ENCODE measurements around the gene EEF2.

The EEF2 gene

DNA sequence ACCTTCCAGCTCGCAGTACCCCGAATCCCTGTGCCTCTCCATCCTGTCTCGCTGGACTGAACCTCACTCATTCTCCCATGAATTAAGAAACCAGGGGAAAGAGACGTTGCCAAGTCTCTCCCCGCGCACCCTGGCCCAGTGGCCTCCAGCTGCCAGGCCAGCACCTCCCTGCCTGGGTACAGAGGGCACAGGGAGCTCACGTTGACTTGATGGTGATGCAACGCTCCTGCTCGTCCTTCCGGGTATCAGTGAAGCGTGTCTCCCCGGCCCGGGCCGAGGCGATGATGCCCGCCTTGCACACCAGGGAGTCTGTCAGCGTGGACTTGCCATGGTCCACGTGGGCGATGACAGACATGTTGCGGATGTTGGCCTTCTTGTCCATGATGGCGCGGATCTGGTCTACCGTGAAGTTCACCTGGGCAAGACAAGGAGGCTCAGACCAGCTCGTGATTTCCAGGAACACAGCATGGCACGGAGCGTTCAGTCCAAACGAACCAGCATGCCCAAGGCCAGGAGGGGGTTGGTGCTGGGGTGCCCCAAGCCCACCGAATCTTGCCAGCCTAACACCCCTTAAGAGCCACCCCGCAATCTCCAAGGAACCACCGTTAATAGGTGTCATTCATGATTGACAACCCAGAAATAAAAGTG, 1.2 kb downstream of the EEF2 start:
- DNase-seq = no peak

DNA sequence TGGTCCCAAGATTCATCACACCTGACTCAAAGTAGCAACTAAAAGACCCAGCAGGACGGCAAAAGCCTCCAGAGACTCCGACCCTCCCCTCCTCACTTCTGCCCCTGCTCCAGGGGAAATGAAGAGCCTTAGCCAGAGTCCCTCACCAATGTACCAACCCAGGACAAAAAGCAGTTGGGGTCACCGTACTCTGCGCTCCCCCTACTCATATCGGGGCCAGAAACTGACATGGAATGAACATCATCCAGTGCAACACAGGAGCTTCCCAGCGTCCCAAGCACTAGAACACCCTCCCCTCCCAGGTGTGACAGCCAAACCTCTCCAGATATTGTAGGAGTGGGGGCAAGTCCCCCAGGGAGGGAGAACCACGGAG, 1.7 kb downstream of the EEF2 start:
- no peak for DNase-seq

DNA sequence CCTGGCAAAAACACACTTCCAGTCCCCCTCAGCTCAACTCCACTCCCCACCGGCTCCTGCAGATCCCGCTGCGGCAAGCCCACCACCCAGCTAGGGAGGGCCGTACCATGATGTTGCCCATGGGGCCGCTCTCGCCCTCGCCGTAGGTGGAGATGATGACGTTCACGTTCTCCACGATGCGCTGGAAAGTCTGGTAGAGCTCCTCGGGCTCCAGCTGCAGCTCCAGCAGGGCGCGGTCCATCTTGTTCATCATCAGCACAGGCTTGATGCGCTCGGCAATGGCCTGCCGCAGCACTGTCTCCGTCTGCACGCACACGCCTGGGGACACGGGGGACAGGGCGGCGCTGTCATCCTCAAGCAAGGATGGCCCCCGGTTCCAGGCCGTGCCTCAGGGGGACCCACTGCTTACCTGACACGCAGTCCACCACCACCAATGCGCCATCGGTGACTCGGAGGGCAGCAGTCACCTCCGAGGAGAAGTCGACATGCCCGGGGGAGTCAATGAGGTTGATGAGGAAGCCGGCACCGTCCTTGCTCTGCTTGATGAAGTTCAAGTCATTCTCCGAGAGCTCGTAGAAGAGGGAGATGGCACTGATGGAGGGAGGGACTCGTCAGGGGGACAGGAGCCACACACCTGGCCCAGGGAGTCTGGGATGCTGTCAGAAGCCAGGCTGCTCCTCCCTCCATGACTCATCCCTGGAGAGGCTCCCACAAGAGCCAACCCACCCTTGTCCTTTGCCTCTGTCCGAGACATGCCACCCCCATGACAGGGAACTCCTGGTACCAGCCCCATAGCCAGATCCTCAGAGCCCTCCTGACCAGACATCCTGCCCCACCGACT, 2.3 kb downstream of the EEF2 start:
- no peak for DNase-seq

DNA sequence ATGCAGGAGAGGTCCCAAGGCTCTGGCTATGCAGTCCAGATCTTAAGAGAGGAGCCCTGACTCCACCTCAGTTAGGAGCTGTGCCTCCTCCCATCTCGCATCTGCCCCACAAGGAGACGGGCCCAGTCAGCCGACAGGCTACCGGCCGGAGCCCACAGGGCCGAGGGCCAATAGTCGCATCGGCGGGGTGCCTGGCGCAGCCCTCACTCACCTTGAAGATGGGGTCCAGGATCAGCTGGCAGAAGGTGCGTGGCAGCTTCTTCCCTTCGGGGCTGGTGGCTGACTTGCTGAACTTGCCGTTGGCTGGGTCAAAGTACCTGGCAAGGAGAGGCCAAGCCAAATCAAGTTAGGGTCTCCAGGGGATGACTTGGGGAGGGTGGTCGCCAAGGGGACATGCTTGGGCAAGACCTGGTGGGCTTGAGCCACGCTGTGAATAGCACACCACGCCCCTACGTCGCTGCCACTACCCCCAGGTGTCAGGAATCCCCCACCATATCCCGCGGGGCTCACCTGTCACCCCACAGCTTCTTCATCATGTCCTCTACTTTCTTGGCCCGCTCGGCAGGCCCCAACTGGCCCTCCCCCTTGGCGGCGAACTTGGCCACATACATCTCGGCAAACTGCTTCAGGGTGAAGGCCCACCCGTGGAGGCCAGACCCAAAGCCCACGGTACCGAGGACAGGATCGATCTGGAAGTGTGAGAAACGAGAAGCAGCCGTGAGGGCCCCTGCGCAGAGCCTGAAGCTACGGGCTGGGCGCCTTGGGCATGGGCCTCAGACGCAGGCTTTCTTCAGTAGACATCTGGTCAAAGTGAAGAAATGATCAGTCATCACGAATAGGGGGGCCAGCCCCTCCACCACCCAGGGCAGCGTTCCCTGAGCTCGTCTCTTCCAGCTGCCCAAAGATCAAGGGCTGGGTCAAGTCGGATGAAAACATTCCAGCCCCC, 3.3 kb downstream of the EEF2 start:
- no peak for DNase-seq

DNA sequence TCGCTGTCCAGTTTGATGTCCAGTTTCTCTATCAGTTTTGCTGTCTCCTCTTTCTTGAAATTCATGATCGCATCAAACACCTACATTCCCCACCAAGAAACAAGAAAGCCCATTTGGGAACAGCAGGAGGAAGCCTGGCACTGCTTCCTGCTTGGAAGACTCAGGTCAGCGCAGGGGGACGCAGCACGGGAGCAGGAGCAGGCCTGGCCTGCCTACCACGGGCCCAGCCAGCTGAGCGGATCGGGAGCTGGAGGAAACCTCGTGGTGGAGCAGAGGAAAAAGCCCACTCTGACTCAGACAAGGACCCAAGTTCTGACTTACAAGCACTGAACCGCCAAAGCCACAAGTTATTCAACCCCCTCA, 3.9 kb downstream of the EEF2 start:
- DNase-seq = no peak

DNA sequence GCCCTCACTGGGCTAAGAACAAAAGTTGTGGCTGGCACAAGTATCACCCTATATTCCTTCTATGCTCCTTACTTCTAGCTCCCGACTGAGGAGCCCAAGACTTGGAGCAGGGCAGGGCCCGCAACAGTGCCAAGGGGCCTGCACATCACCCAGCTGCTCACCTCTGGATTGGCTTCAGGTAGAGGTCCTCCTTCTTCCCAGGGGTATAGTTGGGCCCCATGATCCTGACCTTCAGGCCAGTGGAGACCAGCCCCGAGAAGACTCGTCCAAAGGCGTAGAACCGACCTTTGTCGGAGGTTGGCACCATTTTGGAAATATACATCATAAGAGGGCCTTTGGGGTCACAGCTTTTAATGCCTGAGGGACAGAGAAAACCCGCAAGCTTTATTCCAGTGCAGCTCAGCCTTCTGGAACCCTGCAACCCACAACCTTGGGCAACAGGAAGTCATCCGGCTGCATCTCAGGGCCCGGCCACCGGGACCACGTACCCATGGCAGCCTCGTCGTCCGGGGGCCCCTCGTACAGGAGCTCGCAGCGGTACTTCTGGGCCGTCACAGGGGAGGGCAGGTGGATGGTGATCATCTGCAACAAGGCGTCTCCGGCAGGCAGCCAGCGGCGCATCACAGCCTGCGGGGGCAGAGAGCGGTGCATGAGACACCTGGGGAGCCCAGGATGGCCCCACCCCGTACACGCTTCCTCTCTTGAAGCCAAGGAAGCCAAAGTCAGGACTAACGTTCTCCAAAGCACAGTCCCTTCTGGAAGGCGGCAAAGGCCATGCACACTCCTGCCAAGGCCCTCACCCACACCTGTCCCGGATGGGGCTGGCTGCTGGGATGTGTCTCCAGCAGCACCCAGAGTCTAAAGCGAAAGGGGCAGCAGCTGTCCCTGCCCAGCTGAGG, 4.7 kb downstream of the EEF2 start:
- DNase-seq = no peak

GRCh38 chr19:3979674-3980352, 5.5 kb downstream of the EEF2 start:
- no peak for DNase-seq

GRCh38 chr19:3979289-3979673, 6.0 kb downstream of the EEF2 start:
- no peak for DNase-seq

GRCh38 chr19:3978145-3978544, 7.1 kb downstream of the EEF2 start:
- DNase-seq = no peak

- no peak for DNase-seq
These were observed 7.8 kb downstream of the EEF2 start for GRCh38 chr19:3977242-3978143.

DNA sequence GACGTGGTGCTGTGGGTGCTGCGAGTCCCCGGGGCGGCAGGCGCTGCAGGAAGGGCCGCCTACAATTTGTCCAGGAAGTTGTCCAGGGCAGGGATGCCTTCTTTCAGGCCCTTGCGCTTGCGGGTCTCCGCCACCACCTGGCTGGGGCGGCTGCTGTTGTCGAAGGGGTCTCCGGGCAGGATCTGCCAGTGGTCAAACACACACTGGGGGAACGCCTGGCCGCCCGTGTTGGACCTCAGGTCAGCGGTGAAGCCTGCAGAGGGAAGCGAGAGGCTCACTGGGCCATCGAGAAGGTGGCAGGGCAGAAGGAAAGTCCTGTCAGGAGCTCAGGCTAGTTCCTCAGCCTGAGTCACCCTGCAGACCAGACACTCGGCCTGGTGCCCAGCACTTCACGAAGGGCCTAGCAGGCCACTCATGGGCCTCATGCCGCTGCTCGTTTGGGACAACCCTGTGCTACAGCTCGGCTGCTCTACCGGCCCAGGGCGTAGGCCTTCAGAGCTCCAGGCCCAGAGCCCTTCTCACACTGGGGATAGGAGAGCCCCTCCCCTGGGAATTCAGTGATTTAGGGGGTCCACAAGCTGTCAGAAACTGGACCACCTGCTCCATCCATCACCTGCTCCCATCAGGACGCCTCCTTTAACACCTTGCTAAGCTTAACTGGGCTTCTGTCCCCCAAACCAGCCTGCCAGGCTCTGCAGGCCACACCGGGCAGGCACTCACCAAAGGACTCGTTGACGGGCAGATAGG, 8.6 kb downstream of the EEF2 start:
- DNase-seq = no peak

- DNase-seq = no peak
These were observed 9.6 kb downstream of the EEF2 start for GRCh38 chr19:3975637-3976087.

DNA sequence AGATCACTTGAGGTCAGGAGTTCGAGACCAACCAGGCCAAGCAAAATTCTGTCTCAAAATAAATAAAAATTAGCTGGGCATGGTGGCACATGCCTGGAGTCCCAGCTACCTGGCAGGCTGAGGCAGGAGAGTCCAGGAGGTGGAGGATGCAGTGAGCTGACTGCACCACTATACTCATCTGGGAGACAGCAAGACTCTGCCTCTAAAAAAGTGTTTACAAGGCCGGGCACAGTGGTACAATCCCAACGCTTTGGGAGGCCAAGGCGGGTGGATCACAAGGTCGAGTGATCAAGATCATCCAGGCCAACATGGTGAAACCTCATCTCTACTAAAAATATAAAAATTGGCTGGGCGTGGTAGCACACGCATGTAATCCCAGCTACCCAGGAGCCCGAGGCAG, 10.1 kb downstream of the EEF2 start:
- no peak for DNase-seq

DNA sequence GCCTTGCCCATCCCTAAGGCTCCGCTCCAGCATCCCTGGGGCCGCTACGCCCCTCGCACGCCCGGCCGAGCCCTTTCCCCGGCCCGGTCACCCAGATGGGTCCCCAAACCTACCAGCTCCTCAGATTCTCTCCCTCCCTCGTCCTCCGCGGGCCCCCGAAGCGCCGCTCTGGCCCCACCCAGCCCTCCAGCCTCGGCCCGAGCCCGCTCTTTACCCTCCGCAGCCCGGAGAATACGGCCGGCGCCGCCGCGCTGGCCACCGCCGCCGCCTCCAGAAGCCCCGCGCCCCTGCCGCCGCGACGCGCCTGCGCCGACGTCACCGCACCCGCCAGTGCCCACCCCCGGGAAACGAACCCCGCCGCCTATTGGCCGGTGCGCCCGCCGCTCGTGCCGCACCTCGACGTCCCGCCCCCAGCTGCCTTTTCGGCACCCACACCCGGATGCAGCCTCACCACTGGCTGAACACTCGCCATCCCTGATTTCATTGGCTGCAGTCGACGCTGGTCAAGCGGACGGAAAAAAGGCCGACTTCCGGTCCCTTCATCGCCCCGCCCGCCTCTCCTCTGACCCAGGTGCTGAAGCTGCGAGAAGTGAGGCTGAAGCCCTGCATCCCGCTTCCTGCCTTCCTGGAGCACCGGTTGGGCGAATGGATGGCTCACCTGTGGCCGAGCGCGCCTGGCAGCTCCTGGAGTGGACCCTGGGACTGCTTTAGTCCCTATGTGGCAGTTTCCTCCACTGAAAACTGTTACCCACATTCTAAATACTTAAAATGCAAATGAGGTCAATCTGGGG, 14.3 kb downstream of the EEF2 start, which contains the start of gene DAPK3:
Gene DAPK3 (minus strand): TSS at position 292 of the 791 bp plus-strand sequence. CDS start 1,364 bp downstream, outside the sequence.
- peak; percentile 92 for DNase-seq

DNA sequence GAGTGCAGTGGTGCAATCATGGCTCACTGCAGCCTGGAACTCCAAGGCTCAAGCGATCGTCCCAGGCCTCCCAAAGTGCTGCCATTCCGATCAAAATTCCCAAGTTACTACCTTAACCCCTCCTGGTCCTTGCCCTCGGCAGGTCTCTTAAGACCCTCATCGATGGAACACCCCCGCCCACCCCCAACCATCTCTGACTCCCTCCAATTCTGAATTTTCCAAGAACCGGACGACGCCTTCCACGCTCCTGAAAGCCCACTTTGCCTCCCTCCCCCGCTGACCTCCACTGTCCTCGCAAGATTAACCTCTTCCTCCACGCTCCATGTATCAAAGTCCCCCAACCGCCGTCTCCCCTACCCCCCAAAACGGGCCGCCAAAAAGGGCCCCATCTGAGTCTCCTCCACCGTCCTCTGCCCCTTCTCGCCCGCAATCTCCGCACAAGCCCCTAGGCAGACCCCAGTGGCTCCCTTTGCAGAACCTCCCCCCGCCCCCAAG, 14.9 kb downstream of the EEF2 start:
- no peak for DNase-seq

- DNase-seq = no peak
These were observed 15.6 kb downstream of the EEF2 start for GRCh38 chr19:3969435-3970312.

GRCh38 chr19:3968556-3969434, 16.5 kb downstream of the EEF2 start:
- DNase-seq = no peak
